ENCODE data around the gene PTPRB.

Gene PTPRB

DNA sequence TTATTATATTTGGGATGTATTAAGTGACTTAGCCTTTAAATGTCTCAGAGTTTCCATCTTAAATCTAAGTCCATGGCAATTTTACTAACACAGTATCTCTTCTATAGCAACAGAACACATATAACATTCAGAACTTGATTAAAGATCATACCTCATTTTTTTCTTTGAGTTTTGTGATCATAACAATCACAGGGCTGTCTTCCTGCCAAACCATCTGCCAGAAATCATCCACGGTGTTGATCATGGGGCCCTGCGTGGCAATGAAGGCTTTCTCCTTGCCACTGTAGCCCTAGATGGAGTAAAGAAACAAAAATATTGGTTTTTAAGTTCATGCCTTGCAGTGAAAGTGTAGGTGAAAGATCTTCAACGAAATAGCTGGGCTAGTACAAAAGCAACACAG is 46.7 kb upstream of the PTPRB start:
- no peaks in the 10 kb centered on the region for H3K27me3 ChIP-seq (ENCODE audit: low read length)
- no peak overlapping the region for H3K4me2 ChIP-seq (ENCODE audit: low read depth, low read length, poor library complexity, severe bottlenecking)
- H3K9me3 ChIP-seq (ENCODE audit: insufficient read depth, low read length), result no peaks in the 10 kb centered on the region
- H3K9ac ChIP-seq (ENCODE audit: low read length), result no peak overlapping the region
- H2AFZ ChIP-seq (ENCODE audit: low read depth, low read length, severe bottlenecking), result no peak overlapping the region
- no peaks in the 10 kb centered on the region for H3K9me2 ChIP-seq (replicated peaks; ENCODE audit: insufficient read depth, low read length)
- H3K79me2 ChIP-seq (ENCODE audit: insufficient read depth, low read length), result no peaks in the 10 kb centered on the region
- H3K4me3 ChIP-seq (ENCODE audit: insufficient read depth, low read length, poor library complexity, severe bottlenecking), result no peak overlapping the region
- H3K36me3 ChIP-seq (ENCODE audit: low read length), result no peaks in the 10 kb centered on the region
- TF ChIP-seq, protein P1, sequence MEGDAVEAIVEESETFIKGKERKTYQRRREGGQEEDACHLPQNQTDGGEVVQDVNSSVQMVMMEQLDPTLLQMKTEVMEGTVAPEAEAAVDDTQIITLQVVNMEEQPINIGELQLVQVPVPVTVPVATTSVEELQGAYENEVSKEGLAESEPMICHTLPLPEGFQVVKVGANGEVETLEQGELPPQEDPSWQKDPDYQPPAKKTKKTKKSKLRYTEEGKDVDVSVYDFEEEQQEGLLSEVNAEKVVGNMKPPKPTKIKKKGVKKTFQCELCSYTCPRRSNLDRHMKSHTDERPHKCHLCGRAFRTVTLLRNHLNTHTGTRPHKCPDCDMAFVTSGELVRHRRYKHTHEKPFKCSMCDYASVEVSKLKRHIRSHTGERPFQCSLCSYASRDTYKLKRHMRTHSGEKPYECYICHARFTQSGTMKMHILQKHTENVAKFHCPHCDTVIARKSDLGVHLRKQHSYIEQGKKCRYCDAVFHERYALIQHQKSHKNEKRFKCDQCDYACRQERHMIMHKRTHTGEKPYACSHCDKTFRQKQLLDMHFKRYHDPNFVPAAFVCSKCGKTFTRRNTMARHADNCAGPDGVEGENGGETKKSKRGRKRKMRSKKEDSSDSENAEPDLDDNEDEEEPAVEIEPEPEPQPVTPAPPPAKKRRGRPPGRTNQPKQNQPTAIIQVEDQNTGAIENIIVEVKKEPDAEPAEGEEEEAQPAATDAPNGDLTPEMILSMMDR (IDR thresholded peaks at IDR 0.05; ENCODE audit: insufficient read depth, low read length, poor library complexity, severe bottlenecking), result no peak
- no peak for TF ChIP-seq EZH2phosphoT487 (conservative IDR thresholded peaks at IDR 0.05; ENCODE audit: low read length)
- no peaks in the 10 kb centered on the region for H4K20me1 ChIP-seq (ENCODE audit: low read depth, low read length)
- H3K27ac ChIP-seq (ENCODE audit: low read depth, low read length), result no peak overlapping the region
- H3F3A ChIP-seq (ENCODE audit: insufficient read depth), result no peaks in the 10 kb centered on the region

DNA sequence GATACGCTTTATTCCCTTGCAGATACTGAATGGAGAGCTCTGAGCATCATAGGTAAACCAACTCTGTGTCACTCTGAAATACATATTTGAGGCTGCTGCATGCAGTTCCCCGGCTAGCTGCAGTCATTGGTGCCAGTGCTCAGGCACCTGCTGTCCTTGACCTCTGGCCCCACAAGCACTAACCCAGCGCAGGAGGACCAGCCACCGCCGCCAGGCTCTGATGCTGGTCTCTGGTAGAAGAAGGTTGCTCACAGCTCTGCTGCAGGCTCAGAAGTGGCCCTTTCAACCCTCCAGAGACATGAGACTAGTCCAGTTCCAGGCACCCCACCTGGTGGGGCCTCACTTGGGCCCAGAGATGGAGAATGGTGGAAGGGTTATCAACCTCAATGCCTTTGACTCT is 34.5 kb upstream of the PTPRB start:
- Histone ChIP-seq H3K36me3 (ENCODE audit: low read length) (0 out of 2 replicates have a peak, but pooled peaks cover 2% of the 10 kb centered on the region), H4K20me1 (ENCODE audit: low read depth, low read length) (no peaks in the 10 kb centered on the region), H2AFZ (ENCODE audit: low read depth, low read length, severe bottlenecking) (no peak overlapping the region), H3K27me3 (ENCODE audit: low read length) (no peaks in the 10 kb centered on the region), H3K4me2 (ENCODE audit: low read depth, low read length, poor library complexity, severe bottlenecking) (no peak overlapping the region), H3K9ac (ENCODE audit: low read length) (no peak overlapping the region), H3K79me2 (ENCODE audit: insufficient read depth, low read length) (no peaks in the 10 kb centered on the region), H3K9me2 (replicated peaks; ENCODE audit: insufficient read depth, low read length) (no peaks in the 10 kb centered on the region; the same call in 1 of the 2 replicates), H3K27ac (ENCODE audit: low read depth, low read length) (no peak overlapping the region), H3F3A (ENCODE audit: insufficient read depth) (no peaks in the 10 kb centered on the region), H3K9me3 (ENCODE audit: insufficient read depth, low read length) (no peaks in the 10 kb centered on the region), H3K4me3 (ENCODE audit: insufficient read depth, low read length, poor library complexity, severe bottlenecking) (no peak overlapping the region)
- no peak for TF ChIP-seq EZH2phosphoT487 (conservative IDR thresholded peaks at IDR 0.05; ENCODE audit: low read length)
- TF ChIP-seq, protein P1 (IDR thresholded peaks at IDR 0.05; ENCODE audit: insufficient read depth, low read length, poor library complexity, severe bottlenecking), result no peak

DNA sequence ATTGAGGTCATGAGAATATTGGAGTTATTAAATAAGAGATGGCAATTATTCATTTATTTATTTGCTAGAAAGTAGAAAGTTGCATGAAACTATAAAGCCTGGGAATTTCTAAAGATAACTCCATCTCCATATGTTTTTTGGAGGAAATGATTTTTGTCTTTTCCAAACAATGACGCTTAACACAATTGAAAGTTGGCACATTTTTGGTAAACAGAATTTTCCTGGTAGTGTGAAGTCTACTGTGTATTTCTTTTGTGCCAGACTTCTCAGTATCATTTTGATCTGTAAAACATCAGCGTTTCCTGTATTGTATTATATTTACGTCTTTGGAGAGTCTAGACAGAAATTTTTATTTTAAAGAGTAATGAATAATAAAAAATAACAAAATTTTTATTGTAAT is 33.7 kb upstream of the PTPRB start:
- TF ChIP-seq EZH2phosphoT487 (conservative IDR thresholded peaks at IDR 0.05; ENCODE audit: low read length), result no peak
- TF ChIP-seq, protein P1 (IDR thresholded peaks at IDR 0.05; ENCODE audit: insufficient read depth, low read length, poor library complexity, severe bottlenecking), result no peak
- no peak overlapping the region for H3K4me3 ChIP-seq (ENCODE audit: insufficient read depth, low read length, poor library complexity, severe bottlenecking)
- no peaks in the 10 kb centered on the region for H3F3A ChIP-seq (ENCODE audit: insufficient read depth)

More for the DNA sequence above, 33.7 kb upstream of the PTPRB start:
- H3K9me2 ChIP-seq (replicated peaks; ENCODE audit: insufficient read depth, low read length), result no peaks in the 10 kb centered on the region; the same call in 1 of the 2 replicates
- H3K4me2 ChIP-seq (ENCODE audit: low read depth, low read length, poor library complexity, severe bottlenecking), result no peak overlapping the region
- H3K9me3 ChIP-seq (ENCODE audit: insufficient read depth, low read length), result no peaks in the 10 kb centered on the region
- no peaks in the 10 kb centered on the region for H3K27me3 ChIP-seq (ENCODE audit: low read length)
- no peak overlapping the region for H3K9ac ChIP-seq (ENCODE audit: low read length)
- no peak overlapping the region for H3K27ac ChIP-seq (ENCODE audit: low read depth, low read length)
- no peak overlapping the region for H2AFZ ChIP-seq (ENCODE audit: low read depth, low read length, severe bottlenecking)
- 0 out of 2 replicates have a peak, but pooled peaks cover 2% of the 10 kb centered on the region for H3K36me3 ChIP-seq (ENCODE audit: low read length)
- H3K79me2 ChIP-seq (ENCODE audit: insufficient read depth, low read length), result no peaks in the 10 kb centered on the region
- H4K20me1 ChIP-seq (ENCODE audit: low read depth, low read length), result no peaks in the 10 kb centered on the region
